SK-N-MC (cell line): ENCODE data around the gene ANKS1B.

Experiments
- EZH2 ChIP-seq: fragments of 200-600 bp; sonication (generic); IDR thresholded peaks from one replicate; pipeline ENCODE4 v1.6.1; 2017; ENCODE audit warnings: antibody characterized with exemption
- FOXP2 ChIP-seq: optimal IDR thresholded peaks from 2 replicates; pipeline ENCODE3; 2011; ENCODE audit warnings: mild to moderate bottlenecking, moderate library complexity; ENCODE audit not compliant: insufficient read depth; ENCODE audit errors: extremely low read length, control extremely low read depth
- POLR2AphosphoS5 ChIP-seq: IDR thresholded peaks from 2 replicates; pipeline ENCODE4 v1.6.1; 2012; ENCODE audit warnings: mild to moderate bottlenecking, low read depth, low read length, borderline replicate concordance

- no peak for TF ChIP-seq POLR2AphosphoS5
- TF ChIP-seq EZH2, result no peak
- no peak for TF ChIP-seq FOXP2
Observed at GRCh38 chr12:98744680-98745079, 1240.1 kb downstream of the ANKS1B start.
